WI38 (cell line): ENCODE results near the gene ESYT3.

Experiments
- H3K4me3 ChIP-seq: 2 replicates; pipeline ENCODE4 v1.5.1; 2011; ENCODE audit warnings: low read depth, mild to moderate bottlenecking, control low read depth, low read length
- TF ChIP-seq, protein P1 (sequence below): IDR thresholded peaks from 2 replicates; pipeline ENCODE4 v1.5.1; 2012; ENCODE audit warnings: low read depth, mild to moderate bottlenecking, control low read depth, low read length

Gene ESYT3

DNA sequence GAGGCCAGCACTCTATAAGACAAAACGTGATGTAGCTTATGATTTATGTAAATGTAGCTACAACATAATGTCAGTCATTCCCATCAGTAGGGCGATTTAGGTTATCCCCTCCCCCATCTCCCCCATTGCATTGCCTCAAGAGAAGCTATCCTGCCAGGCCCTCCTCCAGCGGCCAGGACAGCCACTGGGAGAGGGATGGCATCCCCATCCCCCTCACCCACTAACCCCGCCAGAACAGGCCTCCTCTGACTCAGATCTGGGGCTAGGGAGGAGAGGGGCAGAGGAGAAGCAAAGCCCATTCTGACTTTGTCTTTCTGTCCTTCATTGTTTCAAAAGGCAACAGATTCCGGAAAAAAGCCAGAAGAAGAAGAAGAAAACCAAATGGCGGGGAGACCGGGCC is 32.6 kb upstream of the ESYT3 start:
- no peak overlapping the region for H3K4me3 ChIP-seq
- TF ChIP-seq, protein P1, sequence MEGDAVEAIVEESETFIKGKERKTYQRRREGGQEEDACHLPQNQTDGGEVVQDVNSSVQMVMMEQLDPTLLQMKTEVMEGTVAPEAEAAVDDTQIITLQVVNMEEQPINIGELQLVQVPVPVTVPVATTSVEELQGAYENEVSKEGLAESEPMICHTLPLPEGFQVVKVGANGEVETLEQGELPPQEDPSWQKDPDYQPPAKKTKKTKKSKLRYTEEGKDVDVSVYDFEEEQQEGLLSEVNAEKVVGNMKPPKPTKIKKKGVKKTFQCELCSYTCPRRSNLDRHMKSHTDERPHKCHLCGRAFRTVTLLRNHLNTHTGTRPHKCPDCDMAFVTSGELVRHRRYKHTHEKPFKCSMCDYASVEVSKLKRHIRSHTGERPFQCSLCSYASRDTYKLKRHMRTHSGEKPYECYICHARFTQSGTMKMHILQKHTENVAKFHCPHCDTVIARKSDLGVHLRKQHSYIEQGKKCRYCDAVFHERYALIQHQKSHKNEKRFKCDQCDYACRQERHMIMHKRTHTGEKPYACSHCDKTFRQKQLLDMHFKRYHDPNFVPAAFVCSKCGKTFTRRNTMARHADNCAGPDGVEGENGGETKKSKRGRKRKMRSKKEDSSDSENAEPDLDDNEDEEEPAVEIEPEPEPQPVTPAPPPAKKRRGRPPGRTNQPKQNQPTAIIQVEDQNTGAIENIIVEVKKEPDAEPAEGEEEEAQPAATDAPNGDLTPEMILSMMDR = no peak

DNA sequence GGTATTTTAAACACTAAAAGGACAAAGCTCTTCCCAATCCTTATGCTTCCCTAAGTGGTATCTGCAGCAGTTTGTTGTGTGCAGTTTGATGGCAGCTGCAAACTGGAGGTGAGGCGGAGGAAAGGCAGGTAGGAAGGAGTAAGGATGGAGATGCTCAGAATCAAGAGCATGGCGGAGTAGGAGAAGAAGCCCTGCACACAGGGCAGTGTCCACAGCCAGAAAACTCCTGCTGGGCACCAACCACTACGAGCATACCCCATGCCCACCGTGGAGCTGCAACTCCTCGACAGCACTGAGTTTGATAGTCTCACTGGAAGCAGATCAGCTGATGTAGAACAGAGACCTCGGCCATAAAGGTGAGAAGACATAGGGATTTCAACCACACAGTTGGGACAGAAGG is 30.3 kb upstream of the ESYT3 start:
- no peak overlapping the region for H3K4me3 ChIP-seq
- TF ChIP-seq, protein P1 = no peak

DNA sequence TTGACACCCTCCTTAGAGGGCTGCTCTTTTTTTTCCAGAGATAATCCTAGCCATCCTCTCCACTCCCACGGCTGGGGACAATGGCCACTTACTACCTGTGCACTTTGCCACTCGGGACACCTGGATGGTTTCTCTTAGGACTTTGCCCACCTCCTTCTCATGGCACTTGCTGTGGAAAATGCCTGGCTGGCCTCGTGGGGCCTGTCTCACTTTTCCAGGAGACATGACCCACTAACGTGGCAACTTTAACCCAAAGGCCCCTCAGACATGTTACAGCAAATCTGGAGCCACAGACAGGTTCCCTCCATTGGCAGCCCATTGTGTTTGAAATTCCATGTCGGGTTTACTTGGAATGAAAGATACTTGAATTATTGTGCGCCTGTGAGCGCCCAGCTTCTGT is 29.4 kb upstream of the ESYT3 start:
- H3K4me3 ChIP-seq = no peak overlapping the region
- TF ChIP-seq, protein P1 = no peak

DNA sequence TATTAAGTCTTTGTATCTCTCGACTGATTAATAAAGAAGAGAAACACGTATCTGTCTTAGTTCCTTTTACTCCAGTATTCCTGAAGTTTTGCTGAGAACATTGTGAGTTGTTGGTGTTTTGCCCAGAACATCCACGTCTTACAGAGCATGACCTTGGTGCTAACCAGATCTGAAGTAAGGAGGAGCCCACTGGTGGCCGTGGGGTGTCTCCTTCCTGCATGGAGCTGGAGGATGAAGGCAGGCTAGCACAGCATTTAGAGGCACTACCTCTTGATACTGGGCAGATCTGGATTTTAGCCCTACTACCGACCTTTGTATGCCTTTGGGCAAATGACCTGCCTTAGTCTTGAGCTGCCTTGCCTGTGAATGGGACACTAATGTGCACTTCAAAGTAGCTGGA is 28.9 kb upstream of the ESYT3 start:
- TF ChIP-seq, protein P1 = no peak
- no peak overlapping the region for H3K4me3 ChIP-seq

DNA sequence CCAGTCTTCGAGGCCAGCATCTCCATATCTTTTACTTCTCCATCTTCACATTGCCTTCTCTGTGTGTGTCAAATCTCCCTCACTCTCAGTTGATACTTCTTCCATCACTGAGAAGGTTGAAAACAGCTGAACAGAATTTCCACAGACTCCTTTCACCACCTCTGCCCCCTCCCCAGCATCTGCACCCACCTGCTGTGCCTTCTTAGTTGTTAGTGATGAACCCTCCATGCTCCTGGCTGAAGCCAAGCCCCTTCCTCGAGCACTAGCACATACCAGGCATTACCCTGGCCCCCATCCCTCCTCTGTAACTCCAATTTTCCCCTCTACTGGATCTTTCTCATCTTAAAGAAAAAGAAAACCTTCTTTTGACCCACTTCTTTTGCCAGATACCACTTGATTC is 27.8 kb upstream of the ESYT3 start:
- H3K4me3 ChIP-seq = no peak overlapping the region
- TF ChIP-seq, protein P1 = no peak

DNA sequence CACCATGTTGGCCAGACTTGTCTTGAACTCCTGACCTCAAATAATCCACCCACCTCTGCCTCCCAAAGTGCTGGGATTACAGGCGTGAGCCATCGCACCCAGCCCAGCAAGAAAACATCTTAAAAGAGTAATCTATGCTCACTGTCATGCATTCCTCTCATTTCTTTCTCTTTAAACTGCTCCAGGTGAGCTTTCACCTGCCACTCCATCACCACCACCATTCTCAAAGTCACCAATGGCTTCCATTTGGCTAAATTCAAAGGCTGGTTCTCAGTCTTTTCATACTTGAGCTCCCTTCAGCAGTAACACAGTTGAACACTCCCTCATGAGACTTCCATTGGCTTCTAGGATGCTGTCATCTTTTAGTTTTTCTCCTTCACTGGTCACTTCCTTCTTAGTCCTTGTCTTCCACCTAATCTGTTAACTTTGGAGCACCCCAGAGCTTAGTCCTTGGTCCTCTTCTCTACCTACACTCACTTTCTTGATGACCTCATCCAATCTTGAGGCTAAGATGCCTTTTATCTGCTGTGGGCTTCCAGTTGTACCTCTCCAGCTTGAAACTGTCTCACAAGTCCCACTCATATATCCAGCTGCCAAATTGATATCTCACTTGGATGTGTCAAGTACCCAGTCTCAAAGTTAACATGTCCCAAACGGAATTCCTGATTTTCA is 27.0 kb upstream of the ESYT3 start:
- TF ChIP-seq, protein P1 = no peak
- H3K4me3 ChIP-seq = no peak overlapping the region

DNA sequence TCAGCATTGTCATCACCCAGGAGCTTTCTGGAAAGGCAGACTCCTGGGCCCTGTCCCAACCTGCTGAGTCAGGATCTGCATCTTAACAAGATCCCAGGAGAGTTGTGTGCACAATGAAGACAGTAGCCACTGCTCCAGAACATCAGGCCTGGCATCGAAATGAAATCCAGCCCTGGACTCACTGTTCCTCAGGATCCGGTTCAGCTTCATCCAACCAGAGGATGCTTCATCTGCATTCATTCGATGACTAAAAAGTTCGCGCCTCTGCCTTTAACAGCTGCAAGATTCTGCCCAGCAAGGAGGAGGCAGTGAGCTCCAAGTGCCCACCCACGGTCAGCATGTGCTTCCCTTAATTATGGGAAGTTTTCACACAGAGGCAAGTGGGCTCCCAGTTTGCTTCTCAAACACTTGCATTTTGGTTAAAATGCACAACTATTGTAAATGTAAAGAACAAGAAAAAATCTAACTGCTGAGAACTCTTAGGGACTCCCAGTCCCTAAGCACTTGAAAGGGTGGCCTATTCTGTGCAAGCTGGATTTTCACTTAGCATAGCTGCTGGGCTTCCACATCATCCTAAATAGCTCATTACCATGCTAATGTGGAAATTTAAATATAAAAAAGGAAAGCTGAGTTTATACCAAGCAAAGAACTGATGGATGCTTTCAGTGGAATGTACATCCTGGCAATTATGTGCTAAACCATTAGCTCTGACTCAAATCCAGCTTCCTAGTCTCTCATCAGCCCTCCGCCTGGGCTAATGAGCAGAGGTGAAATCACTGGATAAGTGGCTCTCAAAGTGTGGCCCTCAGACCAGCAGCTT is 25.5 kb upstream of the ESYT3 start:
- no peak overlapping the region for H3K4me3 ChIP-seq
- TF ChIP-seq, protein P1 = no peak
